A549 (cell line): Measurements from ENCODE around the gene CLSTN2.

Source experiments
- CBX8 ChIP-seq: fragments of 200-600 bp; sonication (generic); IDR thresholded peaks from 2 replicates; pipeline ENCODE4 v1.6.1; 2016
- CHD2 ChIP-seq: fragments of 150-350 bp; IDR thresholded peaks from 2 replicates; pipeline ENCODE4 v1.6.1; 2014; ENCODE audit warnings: low read length; ENCODE audit not compliant: partially characterized antibody
- NR3C1 ChIP-seq: fragments of >200 bp; sonication (Bioruptor Twin); formaldehyde crosslinking; IDR thresholded peaks from 3 replicates; pipeline ENCODE4 v1.6.1; 2017
- POLR2A ChIP-seq: IDR thresholded peaks from 2 replicates; pipeline ENCODE4 v1.6.1; 2012; ENCODE audit warnings: mild to moderate bottlenecking, low read length
- SREBF2 ChIP-seq: fragments of 450-650 bp; IDR thresholded peaks from 2 replicates; pipeline ENCODE4 v1.6.1; 2014; ENCODE audit warnings: mild to moderate bottlenecking, moderate library complexity
- TP53 ChIP-seq: fragments of 250-450 bp; sonication (Bioruptor Pico); IDR thresholded peaks from 2 replicates; pipeline ENCODE4 v1.5.0; 2021; ENCODE audit warnings: mild to moderate bottlenecking, moderate library complexity
- TF ChIP-seq, protein P1 (sequence below): fragments of >200 bp; sonication (Bioruptor Twin); formaldehyde crosslinking; IDR thresholded peaks from 3 replicates; pipeline ENCODE4 v1.5.1; 2016
- TF ChIP-seq, protein P2 (sequence below): fragments of >200 bp; sonication (Bioruptor Twin); formaldehyde crosslinking; IDR thresholded peaks from 2 replicates; pipeline ENCODE4 v1.6.1; 2016
- TF ChIP-seq, protein P3 (sequence below): fragments of 150-350 bp; IDR thresholded peaks from 2 replicates; pipeline ENCODE4 v1.6.1; 2014; ENCODE audit warnings: low read depth, mild to moderate bottlenecking, low read length
- TF ChIP-seq, protein P4 (sequence below): IDR thresholded peaks from 2 replicates; pipeline ENCODE4 v1.6.1; 2012

DNA sequence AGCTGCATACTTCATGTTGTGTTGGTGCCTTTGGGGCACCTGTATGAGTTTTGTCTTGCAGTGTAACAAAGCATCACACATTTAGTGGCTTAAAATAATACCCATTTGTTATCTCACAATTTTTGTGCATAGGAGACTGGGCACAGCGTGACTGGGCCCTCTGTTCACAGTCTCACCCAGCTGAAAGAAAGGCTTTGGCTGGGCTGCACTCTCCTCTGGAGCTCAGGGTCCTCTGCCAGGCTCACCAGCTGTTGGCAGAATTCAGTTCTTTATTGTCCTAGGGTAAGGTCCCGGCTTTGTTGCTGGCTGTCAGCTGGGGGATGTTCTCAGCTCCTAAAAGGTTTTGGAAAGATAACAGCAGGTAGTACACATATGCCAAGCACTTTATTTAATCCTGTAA, 263.3 kb downstream of the CLSTN2 start:
- TF ChIP-seq SREBF2 (no peak), POLR2A (no peak), TP53 (CRISPR knock-in tag) (no peak), CHD2 (no peak), NR3C1 (no peak), CBX8 (no peak)
- TF ChIP-seq, protein P1, sequence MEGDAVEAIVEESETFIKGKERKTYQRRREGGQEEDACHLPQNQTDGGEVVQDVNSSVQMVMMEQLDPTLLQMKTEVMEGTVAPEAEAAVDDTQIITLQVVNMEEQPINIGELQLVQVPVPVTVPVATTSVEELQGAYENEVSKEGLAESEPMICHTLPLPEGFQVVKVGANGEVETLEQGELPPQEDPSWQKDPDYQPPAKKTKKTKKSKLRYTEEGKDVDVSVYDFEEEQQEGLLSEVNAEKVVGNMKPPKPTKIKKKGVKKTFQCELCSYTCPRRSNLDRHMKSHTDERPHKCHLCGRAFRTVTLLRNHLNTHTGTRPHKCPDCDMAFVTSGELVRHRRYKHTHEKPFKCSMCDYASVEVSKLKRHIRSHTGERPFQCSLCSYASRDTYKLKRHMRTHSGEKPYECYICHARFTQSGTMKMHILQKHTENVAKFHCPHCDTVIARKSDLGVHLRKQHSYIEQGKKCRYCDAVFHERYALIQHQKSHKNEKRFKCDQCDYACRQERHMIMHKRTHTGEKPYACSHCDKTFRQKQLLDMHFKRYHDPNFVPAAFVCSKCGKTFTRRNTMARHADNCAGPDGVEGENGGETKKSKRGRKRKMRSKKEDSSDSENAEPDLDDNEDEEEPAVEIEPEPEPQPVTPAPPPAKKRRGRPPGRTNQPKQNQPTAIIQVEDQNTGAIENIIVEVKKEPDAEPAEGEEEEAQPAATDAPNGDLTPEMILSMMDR = no peak
- TF ChIP-seq, protein P2, sequence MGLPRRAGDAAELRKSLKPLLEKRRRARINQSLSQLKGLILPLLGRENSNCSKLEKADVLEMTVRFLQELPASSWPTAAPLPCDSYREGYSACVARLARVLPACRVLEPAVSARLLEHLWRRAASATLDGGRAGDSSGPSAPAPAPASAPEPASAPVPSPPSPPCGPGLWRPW = no peak
- TF ChIP-seq, protein P3, sequence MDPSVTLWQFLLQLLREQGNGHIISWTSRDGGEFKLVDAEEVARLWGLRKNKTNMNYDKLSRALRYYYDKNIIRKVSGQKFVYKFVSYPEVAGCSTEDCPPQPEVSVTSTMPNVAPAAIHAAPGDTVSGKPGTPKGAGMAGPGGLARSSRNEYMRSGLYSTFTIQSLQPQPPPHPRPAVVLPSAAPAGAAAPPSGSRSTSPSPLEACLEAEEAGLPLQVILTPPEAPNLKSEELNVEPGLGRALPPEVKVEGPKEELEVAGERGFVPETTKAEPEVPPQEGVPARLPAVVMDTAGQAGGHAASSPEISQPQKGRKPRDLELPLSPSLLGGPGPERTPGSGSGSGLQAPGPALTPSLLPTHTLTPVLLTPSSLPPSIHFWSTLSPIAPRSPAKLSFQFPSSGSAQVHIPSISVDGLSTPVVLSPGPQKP = no peak
- TF ChIP-seq, protein P4, sequence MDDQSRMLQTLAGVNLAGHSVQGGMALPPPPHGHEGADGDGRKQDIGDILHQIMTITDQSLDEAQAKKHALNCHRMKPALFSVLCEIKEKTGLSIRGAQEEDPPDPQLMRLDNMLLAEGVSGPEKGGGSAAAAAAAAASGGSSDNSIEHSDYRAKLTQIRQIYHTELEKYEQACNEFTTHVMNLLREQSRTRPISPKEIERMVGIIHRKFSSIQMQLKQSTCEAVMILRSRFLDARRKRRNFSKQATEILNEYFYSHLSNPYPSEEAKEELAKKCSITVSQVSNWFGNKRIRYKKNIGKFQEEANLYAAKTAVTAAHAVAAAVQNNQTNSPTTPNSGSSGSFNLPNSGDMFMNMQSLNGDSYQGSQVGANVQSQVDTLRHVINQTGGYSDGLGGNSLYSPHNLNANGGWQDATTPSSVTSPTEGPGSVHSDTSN = no peak
